Measurements from ENCODE around the gene PLCB2.

PLCB2 gene

DNA sequence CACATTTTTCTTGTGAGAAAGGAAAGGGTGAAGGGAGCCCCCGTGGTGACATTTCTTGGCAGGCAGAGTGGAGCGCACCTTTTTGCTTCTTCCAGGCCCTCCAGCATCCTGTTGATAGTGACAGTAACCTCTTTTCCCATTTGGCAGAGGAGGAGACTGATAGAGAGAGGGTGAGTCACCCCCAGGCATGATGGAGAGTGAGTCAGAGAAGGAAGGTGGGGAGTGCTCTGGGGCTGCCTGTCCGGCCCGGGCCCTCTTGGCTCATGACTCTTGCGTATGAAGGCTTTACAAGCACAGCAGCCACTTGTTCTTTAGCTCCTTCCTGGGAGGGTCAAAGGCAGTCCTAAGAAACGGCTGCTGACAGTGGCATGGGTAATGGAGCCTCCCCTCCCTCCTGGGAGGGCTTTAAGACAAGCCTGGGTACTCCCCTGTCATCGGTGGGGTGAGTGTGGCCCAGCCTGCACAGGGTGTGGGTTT, 40.9 kb downstream of the PLCB2 start:
- no peak for DNase-seq

- no peak for DNase-seq
These were observed 41.9 kb downstream of the PLCB2 start for GRCh38 chr15:40265875-40266274.

GRCh38 chr15:40265355-40265754, 42.4 kb downstream of the PLCB2 start:
- no peak for DNase-seq

GRCh38 chr15:40264321-40265153, 43.2 kb downstream of the PLCB2 start:
- DNase-seq = no peak

GRCh38 chr15:40263024-40263754, 44.5 kb downstream of the PLCB2 start:
- DNase-seq = no peak

GRCh38 chr15:40259021-40259420, 48.7 kb downstream of the PLCB2 start:
- no peak for DNase-seq

DNA sequence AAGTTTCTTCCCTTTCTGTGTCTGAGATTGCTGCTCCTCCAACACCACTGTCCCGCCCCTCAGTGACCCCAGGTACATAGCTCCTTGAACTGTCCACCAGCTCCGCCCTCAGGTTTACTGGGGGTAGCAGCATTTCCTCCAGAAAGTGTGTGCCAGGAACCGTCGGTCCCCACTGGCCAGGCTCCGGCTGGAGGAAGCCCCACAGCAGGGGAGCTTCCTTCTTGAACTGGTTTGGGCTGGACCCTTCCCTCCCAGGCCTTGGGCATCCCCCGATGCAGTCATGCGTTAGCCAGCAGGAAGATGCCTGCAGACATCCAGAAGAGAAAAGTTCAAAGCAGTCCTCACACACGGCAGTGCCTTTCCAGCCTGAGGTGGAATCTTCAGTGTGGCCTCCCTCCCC, 49.2 kb downstream of the PLCB2 start:
- DNase-seq = no peak

- no peak for DNase-seq
These were observed 49.9 kb downstream of the PLCB2 start for GRCh38 chr15:40257656-40258450.

- DNase-seq = no peak
These were observed 51.0 kb downstream of the PLCB2 start for GRCh38 chr15:40256638-40257235.

DNA sequence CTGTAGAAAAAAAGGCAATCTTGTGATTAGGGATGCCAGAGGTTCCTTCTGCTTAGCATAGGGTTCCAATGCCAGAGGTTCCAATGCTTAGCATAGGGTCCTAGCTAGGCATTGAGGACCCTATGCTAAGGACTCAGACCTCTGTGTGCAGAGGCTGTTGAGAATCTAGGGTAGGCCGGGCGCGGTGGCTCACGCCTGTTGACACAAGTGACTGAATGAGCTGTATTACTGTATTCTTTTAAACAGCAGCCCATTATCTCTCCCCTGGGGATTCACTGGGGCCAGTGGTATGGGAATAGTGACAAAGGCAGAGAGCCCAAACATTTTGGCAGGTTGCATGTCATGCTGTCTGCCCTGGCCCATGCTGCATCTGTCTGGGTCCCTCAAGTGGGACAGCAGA, 52.7 kb downstream of the PLCB2 start:
- no peak for DNase-seq

- no peak for DNase-seq
These were observed 53.3 kb downstream of the PLCB2 start for GRCh38 chr15:40254452-40254851.

- no peak for DNase-seq
These were observed 54.5 kb downstream of the PLCB2 start for GRCh38 chr15:40253167-40253790.

DNA sequence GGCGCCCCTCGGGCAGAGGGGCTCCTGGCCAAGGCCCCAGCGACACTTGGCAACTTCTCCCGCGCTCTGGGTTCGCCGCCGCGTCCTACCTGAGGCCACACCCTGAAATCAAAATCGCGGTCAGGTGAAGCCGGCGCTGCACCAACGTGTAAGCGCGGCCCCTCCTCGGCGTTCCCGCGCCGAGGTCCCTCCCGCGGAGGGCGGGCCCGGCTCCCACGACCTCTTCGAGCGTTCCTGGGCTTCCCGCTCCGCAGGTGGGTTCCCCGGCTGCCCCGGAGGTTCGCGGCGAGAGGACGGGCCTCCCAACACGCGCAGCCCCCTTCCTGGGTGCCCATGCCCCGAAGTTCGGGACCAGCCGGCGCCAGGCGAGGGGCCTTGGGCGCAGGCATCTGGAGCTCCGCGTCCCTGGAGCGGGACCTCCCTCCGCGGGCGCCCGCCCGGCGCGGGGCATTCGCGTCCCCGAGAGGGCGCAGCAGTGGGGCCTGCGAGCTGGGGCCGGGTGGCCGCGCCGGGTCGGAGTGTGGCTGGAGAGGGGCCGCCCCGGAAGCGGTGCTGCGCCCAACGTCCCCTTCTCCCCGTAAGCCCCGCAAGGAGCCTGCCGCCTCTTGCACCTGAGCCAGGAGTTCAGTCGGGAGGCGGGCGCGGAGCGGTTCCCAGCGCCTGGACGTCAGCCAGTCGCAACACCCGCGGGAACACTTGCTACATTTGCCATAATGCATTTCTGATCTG, 55.1 kb downstream of the PLCB2 start:
- no peak for DNase-seq

- no peak for DNase-seq
These were observed 55.6 kb downstream of the PLCB2 start for GRCh38 chr15:40252141-40252437.

- no peak for DNase-seq
These were observed 56.1 kb downstream of the PLCB2 start for GRCh38 chr15:40251486-40252140.

DNA sequence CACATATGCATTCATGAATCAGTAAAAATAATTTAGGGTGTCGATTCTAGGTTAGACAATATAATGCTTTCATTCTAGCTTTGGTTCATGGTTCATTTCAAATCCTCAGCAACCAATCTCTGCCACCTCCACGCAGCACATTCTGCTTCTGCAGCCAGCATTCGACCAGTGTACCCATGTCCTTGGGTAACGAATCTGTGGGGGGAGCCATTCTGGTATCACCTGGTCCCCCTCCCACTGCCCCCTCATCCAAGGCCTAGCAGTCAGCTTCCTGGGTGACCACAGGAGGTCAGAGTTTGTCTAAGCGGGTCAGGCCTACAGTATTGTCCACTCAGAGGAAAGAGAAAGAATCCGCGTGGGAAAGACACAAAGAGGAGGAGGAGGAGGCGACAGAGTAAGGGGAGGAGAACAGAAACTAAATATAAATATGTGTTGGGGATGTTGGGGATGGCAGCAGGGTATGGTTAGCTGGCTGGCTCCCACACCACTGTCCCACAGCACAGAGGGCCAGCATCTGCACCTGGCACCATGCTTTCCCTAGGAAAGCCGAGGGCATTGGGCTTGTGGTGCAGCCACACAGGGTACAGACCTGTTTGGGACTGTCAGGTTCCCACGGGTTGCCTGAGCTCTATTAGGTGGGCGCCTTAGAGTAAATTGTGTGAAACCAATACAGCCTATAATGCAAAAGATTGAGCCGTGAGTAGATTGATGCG, 56.8 kb downstream of the PLCB2 start:
- no peak for DNase-seq

- DNase-seq = no peak
These were observed 57.5 kb downstream of the PLCB2 start for GRCh38 chr15:40250304-40250656.

- no peak for DNase-seq
These were observed 58.0 kb downstream of the PLCB2 start for GRCh38 chr15:40249477-40250303.

GRCh38 chr15:40248006-40248783, 59.5 kb downstream of the PLCB2 start:
- no peak for DNase-seq
